NCI-H82 treated with DMSO at 0.1 percent for 48 hours (cell line): ENCODE measurements around the gene GNA12.
A peak's percentile ranks its signal among the peaks of the same experiment; 100 is the strongest.
"Not testable (repeated sequence)": the region's sequence is repeated elsewhere in the genome, so short reads cannot be mapped to it uniquely, and the experiment has no call there.

ENCODE experiments used
- DNase-seq: peaks from one replicate; lab custom pipeline; 2025; ENCODE audit not compliant: unreplicated experiment; lab: John Stamatoyannopoulos, UW

Gene GNA12

GRCh38 chr7:2864999-2865670 lies 21.0 kb upstream of the GNA12 start:
- peak; percentile 13 for DNase-seq

DNA sequence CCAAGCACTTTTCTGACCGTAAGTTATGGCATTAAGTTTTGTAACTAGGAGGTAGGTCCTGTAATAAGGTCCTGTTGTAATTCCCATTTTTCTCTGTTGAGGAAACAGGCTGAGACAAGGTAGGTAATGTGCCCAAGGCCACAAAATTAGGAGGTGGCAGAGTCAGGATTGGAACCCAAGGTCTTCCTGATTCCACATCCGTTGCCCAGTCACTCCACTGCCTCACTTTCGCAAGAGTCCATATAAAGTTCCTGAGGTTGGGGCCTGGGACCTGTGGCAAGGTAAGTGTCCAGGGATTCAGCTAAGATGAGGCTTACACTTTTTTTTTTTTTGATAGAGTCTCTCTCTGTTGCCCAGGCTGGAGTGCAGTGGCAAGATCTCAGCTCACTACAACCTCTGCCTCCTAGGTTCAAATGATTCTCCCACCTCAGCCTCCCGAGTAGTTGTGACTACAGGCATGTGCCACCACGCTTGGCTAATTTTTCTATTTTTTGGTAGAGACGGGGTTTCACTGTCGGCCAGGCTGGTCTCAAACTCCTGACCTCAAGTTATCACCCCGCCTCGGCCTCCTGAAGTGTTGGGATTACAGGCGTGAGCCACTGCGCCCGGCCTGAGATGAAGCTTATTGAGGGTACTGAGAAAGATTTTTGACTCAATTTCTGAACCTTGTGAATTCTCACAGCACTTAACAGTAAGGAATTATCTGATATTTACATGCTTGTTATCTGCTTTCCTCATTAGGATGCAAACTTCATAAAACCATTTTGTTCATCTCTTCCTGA lies 20.3 kb upstream of the GNA12 start:
- no peak for DNase-seq

DNA sequence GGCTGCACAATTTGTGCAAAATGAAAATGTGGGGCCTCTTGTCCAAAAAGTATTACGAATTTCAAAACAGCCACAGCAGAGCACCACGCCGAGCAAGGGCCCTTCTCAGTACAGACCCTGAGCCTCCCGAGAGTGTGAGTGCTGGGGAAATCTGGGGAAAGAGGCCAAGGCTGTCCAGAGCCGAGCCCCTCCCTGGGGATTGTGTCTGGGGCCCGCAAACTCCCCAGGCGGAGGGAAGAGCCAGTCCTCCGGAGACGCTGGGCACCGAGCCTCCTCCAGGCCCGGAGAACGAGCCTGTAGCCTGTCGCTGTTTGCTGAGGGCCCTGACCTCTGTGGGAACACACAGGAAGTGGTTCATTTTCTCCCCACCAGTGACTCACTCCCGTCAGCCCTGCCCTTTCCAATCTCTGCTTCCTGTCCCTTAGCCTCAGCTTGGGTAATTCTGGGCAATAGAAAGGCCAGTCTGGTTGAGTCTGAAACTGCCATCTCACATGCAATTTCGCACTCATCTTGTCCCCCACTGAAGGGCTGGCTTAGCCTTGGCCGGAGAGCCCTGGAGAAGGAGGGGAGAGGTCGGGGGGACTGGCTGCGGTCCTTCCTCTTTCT lies 19.5 kb upstream of the GNA12 start:
- no peak for DNase-seq

DNA sequence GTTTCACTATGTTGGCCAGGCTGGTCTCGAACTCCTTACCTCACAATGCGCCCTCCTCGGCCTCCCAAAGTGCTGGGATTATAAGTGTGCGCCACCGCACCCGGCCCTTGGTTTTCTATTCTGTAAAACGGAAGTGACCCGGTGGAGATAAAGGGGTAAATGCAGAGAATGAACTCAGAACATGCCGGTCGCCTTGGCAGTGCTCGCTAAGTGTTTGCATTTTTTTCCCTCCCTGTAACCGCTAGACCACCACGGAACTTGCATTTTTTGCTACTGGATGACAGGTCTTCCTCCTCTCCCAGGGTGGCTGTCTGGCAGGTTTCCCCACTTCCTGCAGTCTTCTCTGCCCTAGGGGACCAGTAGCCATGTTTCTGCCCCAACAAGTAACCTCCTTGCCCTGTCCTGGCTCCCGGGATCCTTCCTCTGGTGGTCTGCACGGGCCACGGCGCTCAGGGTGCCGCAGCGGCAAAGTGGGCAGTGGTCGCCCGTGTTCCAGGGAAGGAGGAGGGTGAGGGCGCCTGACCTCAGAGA lies 18.8 kb upstream of the GNA12 start:
- DNase-seq: no peak

GRCh38 chr7:2861509-2861908 lies 17.4 kb upstream of the GNA12 start:
- no peak for DNase-seq

DNA sequence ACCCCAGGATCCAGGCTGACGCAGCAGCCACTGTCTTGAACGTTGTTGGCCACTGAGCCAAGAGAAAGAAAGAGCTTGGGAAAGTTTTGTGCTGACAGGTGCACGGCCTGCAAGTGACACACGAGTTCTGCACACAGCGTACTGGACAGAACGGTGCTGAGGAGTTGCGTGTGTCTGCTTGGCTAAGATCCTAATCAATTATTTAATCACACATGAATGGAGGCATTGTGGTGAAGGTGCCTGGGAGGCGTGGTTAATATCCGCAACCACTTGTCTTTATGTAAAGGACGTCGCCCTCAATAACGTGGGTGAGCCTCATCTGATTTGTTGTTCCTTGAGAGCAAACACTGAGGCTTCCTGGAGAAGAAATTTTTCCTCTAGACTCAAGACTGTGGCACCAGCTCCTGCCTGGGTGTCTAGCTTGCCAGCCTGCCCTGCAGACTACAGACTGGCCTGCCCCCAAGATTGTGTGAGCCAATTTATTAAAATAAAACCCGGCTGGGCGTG lies 16.6 kb upstream of the GNA12 start:
- DNase-seq: no peak

DNA sequence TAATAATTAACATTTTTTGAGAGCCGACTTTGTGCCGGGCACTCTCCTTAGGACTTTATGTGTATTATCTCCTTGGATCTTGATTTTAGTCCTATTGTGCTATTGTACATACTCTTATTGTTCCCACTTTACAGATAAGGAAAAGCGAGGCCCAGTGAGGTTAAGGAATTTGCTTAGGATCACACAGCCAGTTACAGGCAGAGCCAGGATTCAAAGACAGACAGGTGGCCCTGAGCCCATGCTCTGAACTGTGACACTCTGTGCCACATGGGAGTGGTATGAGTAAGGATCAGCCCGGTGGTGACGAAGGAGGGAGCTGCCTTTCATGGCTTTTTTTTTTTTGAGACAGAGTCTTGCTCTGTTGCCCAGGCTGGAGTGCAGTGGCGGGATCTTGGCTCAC lies 15.8 kb upstream of the GNA12 start:
- DNase-seq: no peak

DNA sequence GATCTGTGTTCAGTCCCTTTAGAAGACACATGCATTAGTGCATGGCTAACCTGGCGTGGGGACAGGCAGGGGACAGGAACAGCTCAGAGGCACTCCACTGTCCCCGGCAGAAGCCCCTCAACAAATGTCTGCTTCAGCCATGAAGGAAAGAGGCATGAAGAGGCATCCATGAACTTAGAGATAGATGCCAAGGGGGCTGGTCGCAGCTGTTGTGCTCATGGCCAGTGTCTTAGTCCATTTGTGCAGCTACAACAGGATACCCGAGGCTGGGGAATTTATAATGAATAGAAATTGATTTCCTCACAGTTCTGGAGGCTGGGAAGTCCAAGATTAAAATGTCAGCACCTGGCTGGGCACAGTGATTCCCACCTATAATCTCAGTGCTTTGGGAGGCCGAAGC lies 14.5 kb upstream of the GNA12 start:
- no peak for DNase-seq

DNA sequence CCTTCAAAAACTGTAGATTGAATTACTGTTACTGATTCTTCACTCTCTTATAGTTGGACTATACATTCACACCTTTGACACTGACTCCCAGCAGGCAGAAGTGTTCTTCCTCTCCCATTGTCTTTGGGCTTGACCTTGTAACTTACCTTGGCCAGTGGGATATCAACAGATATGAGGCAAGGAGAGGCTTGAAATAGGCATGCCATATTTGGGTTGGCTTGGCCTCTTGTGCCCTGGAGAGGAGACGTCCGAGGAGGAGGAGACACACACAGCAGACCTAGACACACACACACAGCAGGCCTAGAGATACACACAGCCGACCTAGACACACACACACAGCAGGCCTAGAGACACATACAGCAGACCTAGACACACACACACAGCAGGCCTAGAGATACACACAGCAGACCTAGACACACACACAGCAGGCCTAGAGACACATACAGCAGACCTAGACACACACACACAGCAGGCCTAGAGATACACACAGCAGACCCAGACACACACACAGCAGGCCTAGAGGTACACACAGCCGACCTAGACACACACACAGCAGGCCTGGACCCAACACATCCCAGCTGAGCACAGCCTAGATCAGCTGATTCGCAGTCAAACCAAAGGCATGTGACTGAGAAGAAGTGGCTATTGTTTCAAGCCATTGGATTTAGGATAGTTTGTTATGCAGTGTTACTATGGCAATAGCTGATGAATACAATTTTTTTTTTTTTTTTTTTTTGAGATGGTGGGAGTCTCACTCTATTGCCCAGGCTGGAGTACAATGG lies 12.5 kb upstream of the GNA12 start:
- no peak for DNase-seq

DNA sequence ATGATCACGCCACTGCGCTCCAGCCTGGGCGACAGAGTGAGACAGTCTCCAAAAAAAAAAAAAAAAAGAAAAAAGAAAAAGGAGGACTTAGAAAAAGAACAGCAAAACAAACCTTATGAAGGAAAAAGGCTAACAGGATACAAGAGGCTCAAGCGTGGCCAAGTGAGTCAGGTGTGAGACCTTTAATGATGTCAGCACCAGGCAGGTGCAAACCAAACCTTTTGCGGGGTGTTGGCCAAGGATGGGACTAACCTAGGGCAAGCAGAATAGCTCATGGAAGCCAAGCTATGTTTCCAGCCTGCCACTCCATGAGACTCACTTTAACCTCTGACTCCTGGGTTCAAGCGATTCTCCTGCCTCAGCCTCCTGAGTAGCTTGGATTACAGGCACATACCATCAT lies 11.3 kb upstream of the GNA12 start:
- no peak for DNase-seq

DNA sequence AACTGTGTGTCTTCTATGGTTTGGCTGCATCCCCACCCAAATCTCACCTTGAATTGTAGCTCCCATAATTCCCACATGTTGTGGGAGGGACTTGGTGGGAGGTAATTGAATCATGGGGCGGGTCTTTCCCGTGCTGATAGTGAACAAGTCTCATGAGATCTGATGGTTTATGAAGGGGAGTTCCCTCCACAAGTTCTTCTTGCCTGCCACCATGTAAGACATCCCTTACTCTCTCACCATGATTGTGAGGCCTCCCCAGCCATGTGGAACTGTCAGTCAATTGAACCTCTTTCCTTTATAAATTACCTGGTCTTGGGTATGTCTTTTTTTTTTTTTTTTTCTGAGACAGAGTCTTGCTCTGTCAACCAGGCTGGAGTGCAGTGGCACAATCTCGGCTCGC lies 9.4 kb upstream of the GNA12 start:
- DNase-seq: not testable (repeated sequence)

GRCh38 chr7:2853147-2853546 lies 9.0 kb upstream of the GNA12 start:
- DNase-seq: no peak

DNA sequence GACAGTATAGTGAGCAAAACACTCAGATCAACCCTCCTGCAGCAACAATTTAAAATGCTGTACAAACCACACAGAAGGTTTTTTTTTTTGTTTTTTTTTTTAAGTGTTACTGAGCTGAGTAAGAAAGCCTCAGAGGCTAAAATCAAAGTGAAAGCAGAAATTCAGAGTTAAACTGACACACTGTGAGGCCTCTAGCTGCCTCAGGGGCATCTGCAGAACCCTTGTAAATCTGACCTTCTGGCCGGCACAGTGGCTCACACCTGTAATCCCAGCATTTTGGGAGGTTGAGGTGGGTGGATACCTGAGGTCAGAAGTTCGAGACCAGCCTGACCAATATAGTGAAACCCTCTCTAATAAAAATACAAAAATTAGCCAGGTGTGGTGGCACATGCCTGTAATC lies 7.4 kb upstream of the GNA12 start:
- no peak for DNase-seq

DNA sequence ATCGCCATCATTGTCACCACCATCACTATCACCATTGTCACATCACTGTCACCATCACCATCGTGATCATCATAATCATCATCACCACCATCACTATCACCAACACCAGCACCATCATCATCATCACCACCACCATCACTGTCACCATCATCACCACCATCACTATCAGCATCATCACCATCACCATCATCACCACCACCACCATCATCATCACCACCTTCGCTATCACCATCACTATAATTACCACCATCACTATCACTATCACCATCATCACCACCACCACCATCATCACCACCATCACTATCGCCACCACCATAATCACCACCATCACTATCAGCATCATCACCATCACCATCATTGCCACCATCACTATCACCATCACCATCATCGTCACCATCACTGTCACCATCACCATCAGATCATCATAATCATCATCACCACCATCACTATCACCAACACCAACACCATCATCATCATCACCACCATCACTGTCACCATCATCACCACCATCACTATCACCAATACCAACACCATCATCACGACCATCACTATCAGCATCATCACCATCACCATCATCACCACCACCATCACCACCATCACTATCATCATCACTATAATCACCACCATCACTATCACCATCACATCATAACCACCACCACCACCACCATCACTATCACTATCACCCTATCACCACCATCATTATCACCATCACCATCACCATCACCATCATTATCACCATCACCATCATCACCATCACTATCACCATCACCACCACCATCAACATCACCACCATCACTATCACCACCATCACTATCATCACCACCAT lies 6.0 kb upstream of the GNA12 start:
- no peak for DNase-seq

DNA sequence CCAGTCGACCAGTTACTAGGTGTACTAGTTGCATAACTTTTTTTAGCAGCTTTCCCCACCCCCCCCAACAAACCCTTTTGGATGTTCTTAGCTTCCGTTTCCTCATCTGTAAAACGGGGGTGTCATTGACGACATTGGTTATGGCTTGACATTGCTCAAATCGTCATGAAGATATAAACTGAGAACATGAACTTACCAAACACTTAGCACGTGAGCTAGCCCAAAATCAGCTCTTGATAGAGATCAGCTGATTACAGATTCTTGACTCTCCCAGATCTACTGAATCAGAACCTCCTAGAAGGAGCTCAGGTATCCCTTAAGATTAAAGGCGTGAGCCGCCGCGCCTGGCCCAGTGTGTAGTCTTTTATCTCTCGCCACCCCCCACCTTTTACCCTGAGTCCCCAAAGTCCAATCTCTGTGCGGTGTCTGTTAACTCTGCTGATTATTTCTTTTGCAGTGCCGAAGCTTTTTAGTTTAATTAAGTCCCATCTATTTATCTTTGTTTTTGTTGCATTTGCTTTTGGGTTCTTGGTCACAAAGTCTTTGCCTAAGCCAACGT lies 1.0 kb upstream of the GNA12 start:
- no peak for DNase-seq

DNA sequence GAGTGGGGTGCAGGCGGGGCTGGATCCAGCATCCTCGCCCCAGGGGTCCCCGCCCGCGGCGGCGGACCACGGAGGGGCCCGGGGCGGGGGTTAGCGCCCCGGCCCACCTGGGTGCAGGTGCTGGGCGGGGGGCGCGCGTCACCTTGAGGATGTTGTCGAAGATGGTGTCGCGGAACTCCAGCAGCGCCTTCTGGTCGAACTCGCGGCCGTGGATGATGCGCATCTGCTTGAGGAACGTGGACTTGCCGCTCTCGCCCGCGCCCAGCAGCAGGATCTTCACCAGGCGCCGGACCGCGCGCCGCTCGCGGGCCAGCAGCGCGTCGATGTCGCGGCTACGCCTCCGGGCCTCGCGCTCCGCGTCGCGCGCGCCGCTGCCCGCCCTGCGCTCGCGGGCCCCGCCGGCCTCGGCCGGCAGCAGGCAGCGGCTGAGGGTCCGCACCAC lies 376 bp downstream of the GNA12 start:
- DNase-seq: no peak

DNA sequence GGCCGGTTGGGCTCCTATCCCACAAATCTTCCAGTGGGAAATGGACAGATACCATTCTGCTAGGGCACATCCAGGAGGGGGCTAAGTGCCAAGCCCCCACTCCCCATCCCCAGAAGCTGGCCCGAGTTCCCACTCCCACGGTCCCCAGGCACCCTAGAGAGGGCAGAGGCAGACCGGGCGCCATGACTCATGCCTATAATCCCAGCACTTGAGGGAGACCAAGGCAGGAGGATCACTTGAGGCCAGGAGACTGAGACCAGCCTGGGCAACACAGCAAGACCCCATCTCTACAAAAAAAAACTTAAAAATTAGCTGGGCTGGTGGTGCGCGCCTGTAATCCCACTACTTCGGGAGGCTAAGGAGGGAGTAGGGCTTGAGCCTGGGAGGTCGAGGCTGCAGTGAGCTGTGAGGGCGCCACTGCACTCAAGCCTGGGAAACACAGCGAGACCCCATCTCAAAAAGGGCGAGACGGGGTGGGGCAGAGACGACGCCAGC lies 870 bp downstream of the GNA12 start:
- DNase-seq: no peak

DNA sequence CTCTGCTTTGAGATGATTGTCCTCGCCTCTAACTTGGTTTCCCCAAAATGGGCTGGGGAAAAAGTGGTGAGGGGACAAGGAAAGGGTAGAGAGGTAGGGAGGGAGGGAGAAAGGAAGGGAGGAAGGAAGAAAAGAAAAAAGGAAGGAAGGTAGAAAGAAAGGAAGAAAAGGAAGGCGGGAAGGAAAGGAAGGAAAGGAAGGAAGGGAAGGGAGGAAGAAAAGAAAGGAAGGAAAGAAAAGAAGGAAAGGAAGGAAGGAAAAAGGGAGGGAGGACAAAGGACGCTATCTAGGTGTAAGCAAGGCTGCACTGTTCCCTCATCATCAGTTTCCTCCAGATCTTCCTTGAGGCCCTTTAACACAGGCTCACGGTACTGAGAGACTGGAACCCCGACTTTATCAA lies 2.2 kb downstream of the GNA12 start:
- no peak for DNase-seq

DNA sequence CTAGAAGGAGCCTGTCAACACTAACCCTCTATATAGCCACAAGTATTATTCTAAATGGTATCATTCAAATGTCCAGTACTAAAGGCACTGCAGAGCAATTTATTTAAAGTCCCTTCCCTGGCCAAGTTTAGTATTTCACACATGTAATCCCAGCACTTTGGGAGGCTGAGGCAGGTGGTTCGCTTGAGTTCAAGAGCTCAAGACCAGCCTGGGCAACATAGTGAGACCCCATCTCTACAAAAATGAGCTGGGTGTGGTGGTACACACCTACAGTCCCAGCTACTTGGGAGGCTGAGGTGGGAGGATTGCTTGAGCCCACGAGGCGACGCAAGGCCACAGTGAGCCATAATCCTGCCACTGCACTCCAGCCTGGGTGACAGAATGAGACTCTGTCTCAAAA lies 3.6 kb downstream of the GNA12 start:
- no peak for DNase-seq
